ENCODE results near the gene MIEN1. TPM values are rescaled to one million over a fixed set of nuclear protein-coding genes. Genes with fewer than 3 reads are reported as not detected.

The MIEN1 gene
- total RNA-seq, 4 donors from 2014 or later = 43.6 to 54.1 (median 52.1) TPM

- 89% methylated on average over 5 of the region's 5 CpGs for WGBS
- Histone ChIP-seq H3K27me3 (no peaks in the 10 kb centered on the region), H3K4me1 (peaks cover 37% of the 10 kb centered on the region), H3K4me3 (no peak overlapping the region), H3K9me3 (no peaks in the 10 kb centered on the region), H3K36me3 (no peaks in the 10 kb centered on the region), H3K27ac (no peak overlapping the region)
- TF ChIP-seq EP300 (IDR thresholded peaks at IDR 0.05) (no peak), POLR2AphosphoS5 (IDR thresholded peaks at IDR 0.05) (no peak), CTCF (IDR thresholded peaks at IDR 0.05) (no peak), POLR2A (IDR thresholded peaks at IDR 0.05) (no peak)
- no peak for DNase-seq (ENCODE audit: low spot score in 2 of 2)
Measured at GRCh38 chr17:39697961-39698360, 32.4 kb downstream of the MIEN1 start.

- H3K27ac ChIP-seq = no peak overlapping the region
- no peak for TF ChIP-seq POLR2A (IDR thresholded peaks at IDR 0.05)
- no peak for TF ChIP-seq CTCF (IDR thresholded peaks at IDR 0.05)
- no peak for TF ChIP-seq EP300 (IDR thresholded peaks at IDR 0.05)
- TF ChIP-seq POLR2AphosphoS5 (IDR thresholded peaks at IDR 0.05) = no peak
- H3K9me3 ChIP-seq = no peaks in the 10 kb centered on the region
- H3K4me3 ChIP-seq = no peak overlapping the region
- no peaks in the 10 kb centered on the region for H3K27me3 ChIP-seq
- peaks cover 26% of the 10 kb centered on the region for H3K4me1 ChIP-seq
- DNase-seq (ENCODE audit: low spot score in 2 of 2) = no peak
- 82% methylated on average over 3 of the region's 6 CpGs for WGBS
- H3K36me3 ChIP-seq = no peaks in the 10 kb centered on the region
Measured at GRCh38 chr17:39696731-39697130, 33.6 kb downstream of the MIEN1 start.

GRCh38 chr17:39695089-39695474, 35.2 kb downstream of the MIEN1 start:
- Histone ChIP-seq H3K4me3 (no peak overlapping the region), H3K27ac (no peak overlapping the region), H3K27me3 (no peaks in the 10 kb centered on the region), H3K9me3 (no peaks in the 10 kb centered on the region), H3K36me3 (no peaks in the 10 kb centered on the region), H3K4me1 (peaks cover 9% of the 10 kb centered on the region)
- no peak for TF ChIP-seq EP300 (IDR thresholded peaks at IDR 0.05)
- no peak for TF ChIP-seq CTCF (IDR thresholded peaks at IDR 0.05)
- no peak for TF ChIP-seq POLR2AphosphoS5 (IDR thresholded peaks at IDR 0.05)
- no peak for TF ChIP-seq POLR2A (IDR thresholded peaks at IDR 0.05)
- 100% methylated on average over 2 of the region's 2 CpGs for WGBS
- no peak for DNase-seq (ENCODE audit: low spot score in 2 of 2)

GRCh38 chr17:39694593-39694992, 35.7 kb downstream of the MIEN1 start:
- TF ChIP-seq POLR2A (IDR thresholded peaks at IDR 0.05) (no peak), POLR2AphosphoS5 (IDR thresholded peaks at IDR 0.05) (no peak), EP300 (IDR thresholded peaks at IDR 0.05) (no peak), CTCF (IDR thresholded peaks at IDR 0.05) (no peak)
- H3K27me3 ChIP-seq = no peaks in the 10 kb centered on the region
- no peak overlapping the region for H3K27ac ChIP-seq
- no peak overlapping the region for H3K4me3 ChIP-seq
- no peaks in the 10 kb centered on the region for H3K36me3 ChIP-seq
- 86% methylated on average over 5 of the region's 5 CpGs for WGBS
- no peak for DNase-seq (ENCODE audit: low spot score in 2 of 2)
- peaks cover 5% of the 10 kb centered on the region for H3K4me1 ChIP-seq
- H3K9me3 ChIP-seq = no peaks in the 10 kb centered on the region

- peaks cover 15% of the 10 kb centered on the region for H3K4me1 ChIP-seq
- no peak overlapping the region for H3K27ac ChIP-seq
- H3K9me3 ChIP-seq = no peaks in the 10 kb centered on the region
- H3K4me3 ChIP-seq = no peak overlapping the region
- WGBS = 55% methylated on average over 3 of the region's 3 CpGs
- peaks cover 14% of the 10 kb centered on the region for H3K36me3 ChIP-seq
- TF ChIP-seq EP300 (IDR thresholded peaks at IDR 0.05) = no peak
- TF ChIP-seq CTCF (IDR thresholded peaks at IDR 0.05) = no peak
- TF ChIP-seq POLR2AphosphoS5 (IDR thresholded peaks at IDR 0.05) = no peak
- no peak for TF ChIP-seq POLR2A (IDR thresholded peaks at IDR 0.05)
- DNase-seq (ENCODE audit: low spot score in 2 of 2) = no peak
- H3K27me3 ChIP-seq = no peaks in the 10 kb centered on the region
Measured at GRCh38 chr17:39688945-39689344, 41.4 kb downstream of the MIEN1 start.
